ENCODE data around the gene SYPL1.

SYPL1 gene

DNA sequence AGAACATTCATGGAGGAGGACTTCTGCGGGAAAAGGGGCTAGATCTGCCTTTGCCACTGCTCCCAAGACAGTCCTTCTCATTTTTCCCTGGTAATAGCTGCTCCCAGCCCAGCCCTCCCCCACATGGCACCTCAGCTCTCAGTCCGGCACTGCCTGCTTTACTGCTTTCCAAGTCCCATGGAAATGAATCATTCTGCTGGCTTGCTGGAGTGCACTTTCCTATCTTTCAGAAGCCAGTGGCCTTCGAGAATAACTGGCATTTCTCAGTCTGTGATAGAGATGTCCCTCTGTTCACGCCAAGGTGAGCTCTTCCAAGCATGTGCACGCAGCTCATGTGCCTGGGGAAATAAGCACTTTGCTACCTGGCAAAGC, 61.4 kb downstream of the SYPL1 start:
- Histone ChIP-seq H3K4me1 (ENCODE audit: control insufficient read depth, insufficient read depth, low read length) (no peaks in the 10 kb centered on the region), H3K4me3 (ENCODE audit: low read length) (no peak overlapping the region), H3K27me3 (ENCODE audit: control insufficient read depth, insufficient read depth, low read length) (no peaks in the 10 kb centered on the region), H3K36me3 (ENCODE audit: control insufficient read depth, insufficient read depth, low read length) (no peaks in the 10 kb centered on the region), H3K9me3 (ENCODE audit: control insufficient read depth, low read length) (no peaks in the 10 kb centered on the region), H3K9ac (ENCODE audit: low read length) (no peak overlapping the region)

- Histone ChIP-seq H3K27me3 (ENCODE audit: control insufficient read depth, insufficient read depth, low read length) (no peaks in the 10 kb centered on the region), H3K4me1 (ENCODE audit: control insufficient read depth, insufficient read depth, low read length) (no peaks in the 10 kb centered on the region), H3K9ac (ENCODE audit: low read length) (no peak overlapping the region)
Measured at GRCh38 chr7:106050002-106050745, 61.9 kb downstream of the SYPL1 start.

DNA sequence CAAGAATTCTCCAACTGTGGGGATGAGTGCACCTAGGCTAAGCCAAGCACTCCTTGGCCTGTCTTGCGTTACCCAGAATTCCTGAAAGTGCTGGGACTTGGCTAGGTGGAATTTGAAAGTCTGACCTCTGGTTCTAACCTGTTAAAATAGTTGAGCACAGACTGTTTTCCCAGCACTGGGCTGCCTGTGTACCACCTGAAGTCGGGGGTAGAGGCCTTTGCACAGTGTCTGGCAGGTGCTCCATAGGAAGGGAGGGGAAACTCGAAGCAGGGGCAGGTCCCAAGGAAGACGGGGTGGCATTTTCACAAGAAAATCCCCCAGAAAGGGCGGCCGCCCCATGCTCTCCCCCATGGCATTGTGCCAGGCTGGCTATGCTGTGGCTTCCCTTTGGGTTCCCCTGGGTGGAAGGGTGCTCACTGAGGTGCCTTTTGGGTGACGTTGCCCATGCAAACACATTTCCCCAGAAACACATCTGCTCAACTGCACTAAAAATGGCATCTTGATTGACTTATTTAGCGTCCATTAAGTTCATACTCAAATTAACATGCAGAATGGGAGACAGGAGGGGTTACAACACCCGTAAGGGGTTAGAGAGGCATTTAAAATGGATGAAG, 62.9 kb downstream of the SYPL1 start:
- Histone ChIP-seq H3K27me3 (ENCODE audit: control insufficient read depth, insufficient read depth, low read length) (no peaks in the 10 kb centered on the region), H3K4me3 (ENCODE audit: low read length) (no peak overlapping the region), H3K9ac (ENCODE audit: low read length) (no peak overlapping the region), H3K4me1 (ENCODE audit: control insufficient read depth, insufficient read depth, low read length) (no peaks in the 10 kb centered on the region), H3K9me3 (ENCODE audit: control insufficient read depth, low read length) (no peaks in the 10 kb centered on the region), H3K36me3 (ENCODE audit: control insufficient read depth, insufficient read depth, low read length) (no peaks in the 10 kb centered on the region)

More at GRCh38 chr7:106050002-106050745, 61.9 kb downstream of the SYPL1 start:
- no peak overlapping the region for H3K4me3 ChIP-seq (ENCODE audit: low read length)
- no peaks in the 10 kb centered on the region for H3K9me3 ChIP-seq (ENCODE audit: control insufficient read depth, low read length)
- no peaks in the 10 kb centered on the region for H3K36me3 ChIP-seq (ENCODE audit: control insufficient read depth, insufficient read depth, low read length)

- H3K9me3 ChIP-seq (ENCODE audit: control insufficient read depth, low read length): no peaks in the 10 kb centered on the region
- no peak overlapping the region for H3K9ac ChIP-seq (ENCODE audit: low read length)
- H3K36me3 ChIP-seq (ENCODE audit: control insufficient read depth, insufficient read depth, low read length): no peaks in the 10 kb centered on the region
- H3K4me3 ChIP-seq (ENCODE audit: low read length): no peak overlapping the region
- H3K27me3 ChIP-seq (ENCODE audit: control insufficient read depth, insufficient read depth, low read length): no peaks in the 10 kb centered on the region
- no peaks in the 10 kb centered on the region for H3K4me1 ChIP-seq (ENCODE audit: control insufficient read depth, insufficient read depth, low read length)
Measured at GRCh38 chr7:106048706-106049020, 63.4 kb downstream of the SYPL1 start.

DNA sequence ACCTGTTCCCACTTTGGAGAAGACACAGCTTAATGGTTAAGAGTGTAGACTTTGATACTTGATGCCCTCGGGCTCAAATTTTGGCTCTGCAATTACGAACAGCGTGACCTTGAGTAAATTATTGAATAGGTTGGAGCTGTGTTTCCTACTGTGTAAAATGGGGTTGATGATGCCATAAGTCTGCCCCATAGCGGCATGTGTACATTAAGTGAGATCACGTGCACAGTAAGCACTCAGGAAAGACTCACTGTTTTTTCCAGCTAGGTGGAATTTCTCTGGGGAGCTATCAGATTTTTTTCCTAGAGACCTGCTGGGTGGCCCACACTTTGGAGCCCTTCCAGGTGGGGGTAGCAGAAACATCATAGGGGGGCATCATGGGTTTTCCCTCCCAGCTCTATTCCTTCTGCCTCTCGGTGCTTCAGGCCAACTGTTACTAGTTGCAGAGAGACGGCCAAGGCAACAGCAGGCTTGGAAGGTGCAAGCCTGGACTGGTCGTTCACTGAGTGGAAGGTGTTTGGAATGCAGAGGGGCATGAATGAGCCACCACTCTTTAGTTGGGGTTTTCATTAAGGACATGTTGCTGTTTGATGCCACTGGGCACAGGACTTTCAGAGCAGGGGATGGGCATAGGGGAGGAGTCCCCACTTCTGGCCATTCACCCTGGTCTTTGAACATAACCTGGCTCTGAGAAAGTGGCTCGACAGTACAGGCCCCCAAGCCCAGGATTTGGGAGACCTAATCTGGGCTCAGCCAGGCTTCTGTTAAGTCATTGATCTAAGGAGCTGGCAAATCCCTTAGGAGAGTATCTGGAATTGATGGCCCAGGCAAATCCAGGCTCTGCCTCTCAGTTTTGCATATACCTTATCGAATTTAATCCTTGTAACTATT, 64.0 kb downstream of the SYPL1 start:
- Histone ChIP-seq H3K4me3 (ENCODE audit: low read length) (no peak overlapping the region), H3K27me3 (ENCODE audit: control insufficient read depth, insufficient read depth, low read length) (no peaks in the 10 kb centered on the region), H3K9me3 (ENCODE audit: control insufficient read depth, low read length) (no peaks in the 10 kb centered on the region), H3K36me3 (ENCODE audit: control insufficient read depth, insufficient read depth, low read length) (no peaks in the 10 kb centered on the region), H3K4me1 (ENCODE audit: control insufficient read depth, insufficient read depth, low read length) (no peaks in the 10 kb centered on the region), H3K9ac (ENCODE audit: low read length) (no peak overlapping the region)

DNA sequence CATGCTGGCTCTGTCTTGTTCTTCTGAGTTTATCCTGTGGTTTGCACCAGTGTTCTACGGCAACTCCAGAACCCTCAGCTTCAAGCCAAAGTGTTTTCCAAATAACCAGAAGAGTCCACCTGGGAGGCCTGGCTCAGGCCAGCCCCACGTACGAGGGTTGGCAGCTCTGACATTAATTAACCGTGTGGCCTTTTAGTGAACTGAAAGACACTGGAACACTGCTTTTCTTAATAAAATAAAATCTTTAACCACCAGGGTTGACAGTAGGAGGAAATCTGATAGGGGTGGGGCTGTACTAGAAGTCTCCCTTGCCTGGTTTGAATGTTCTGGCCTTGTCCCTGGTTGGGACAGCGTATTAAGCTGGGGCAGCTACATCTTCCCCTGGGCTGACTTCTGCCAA, 64.9 kb downstream of the SYPL1 start:
- no peak overlapping the region for H3K9ac ChIP-seq (ENCODE audit: low read length)
- no peaks in the 10 kb centered on the region for H3K9me3 ChIP-seq (ENCODE audit: control insufficient read depth, low read length)
- H3K4me3 ChIP-seq (ENCODE audit: low read length): no peak overlapping the region
- H3K36me3 ChIP-seq (ENCODE audit: control insufficient read depth, insufficient read depth, low read length): no peaks in the 10 kb centered on the region
- H3K4me1 ChIP-seq (ENCODE audit: control insufficient read depth, insufficient read depth, low read length): peaks cover 9% of the 10 kb centered on the region
- peaks cover 3% of the 10 kb centered on the region for H3K27me3 ChIP-seq (ENCODE audit: control insufficient read depth, insufficient read depth, low read length)

- Histone ChIP-seq H3K4me1 (ENCODE audit: control insufficient read depth, insufficient read depth, low read length) (peaks cover 25% of the 10 kb centered on the region), H3K9ac (ENCODE audit: low read length) (no peak overlapping the region), H3K36me3 (ENCODE audit: control insufficient read depth, insufficient read depth, low read length) (no peaks in the 10 kb centered on the region), H3K9me3 (ENCODE audit: control insufficient read depth, low read length) (no peaks in the 10 kb centered on the region), H3K4me3 (ENCODE audit: low read length) (no peak overlapping the region), H3K27me3 (ENCODE audit: control insufficient read depth, insufficient read depth, low read length) (peaks cover 3% of the 10 kb centered on the region)
Measured at GRCh38 chr7:106045586-106045985, 66.5 kb downstream of the SYPL1 start.

GRCh38 chr7:106045139-106045538, 67.0 kb downstream of the SYPL1 start:
- H3K4me3 ChIP-seq (ENCODE audit: low read length): no peak overlapping the region
- no peaks in the 10 kb centered on the region for H3K9me3 ChIP-seq (ENCODE audit: control insufficient read depth, low read length)
- no peak overlapping the region for H3K9ac ChIP-seq (ENCODE audit: low read length)
- peaks cover 29% of the 10 kb centered on the region for H3K4me1 ChIP-seq (ENCODE audit: control insufficient read depth, insufficient read depth, low read length)
- H3K27me3 ChIP-seq (ENCODE audit: control insufficient read depth, insufficient read depth, low read length): peaks cover 3% of the 10 kb centered on the region
- no peaks in the 10 kb centered on the region for H3K36me3 ChIP-seq (ENCODE audit: control insufficient read depth, insufficient read depth, low read length)

- H3K9ac ChIP-seq (ENCODE audit: low read length): no peak overlapping the region
- no peak overlapping the region for H3K4me3 ChIP-seq (ENCODE audit: low read length)
- H3K9me3 ChIP-seq (ENCODE audit: control insufficient read depth, low read length): no peaks in the 10 kb centered on the region
- H3K27me3 ChIP-seq (ENCODE audit: control insufficient read depth, insufficient read depth, low read length): peaks cover 3% of the 10 kb centered on the region
- no peaks in the 10 kb centered on the region for H3K36me3 ChIP-seq (ENCODE audit: control insufficient read depth, insufficient read depth, low read length)
- H3K4me1 ChIP-seq (ENCODE audit: control insufficient read depth, insufficient read depth, low read length): peaks cover 34% of the 10 kb centered on the region
Measured at GRCh38 chr7:106042196-106042611, 69.9 kb downstream of the SYPL1 start.

DNA sequence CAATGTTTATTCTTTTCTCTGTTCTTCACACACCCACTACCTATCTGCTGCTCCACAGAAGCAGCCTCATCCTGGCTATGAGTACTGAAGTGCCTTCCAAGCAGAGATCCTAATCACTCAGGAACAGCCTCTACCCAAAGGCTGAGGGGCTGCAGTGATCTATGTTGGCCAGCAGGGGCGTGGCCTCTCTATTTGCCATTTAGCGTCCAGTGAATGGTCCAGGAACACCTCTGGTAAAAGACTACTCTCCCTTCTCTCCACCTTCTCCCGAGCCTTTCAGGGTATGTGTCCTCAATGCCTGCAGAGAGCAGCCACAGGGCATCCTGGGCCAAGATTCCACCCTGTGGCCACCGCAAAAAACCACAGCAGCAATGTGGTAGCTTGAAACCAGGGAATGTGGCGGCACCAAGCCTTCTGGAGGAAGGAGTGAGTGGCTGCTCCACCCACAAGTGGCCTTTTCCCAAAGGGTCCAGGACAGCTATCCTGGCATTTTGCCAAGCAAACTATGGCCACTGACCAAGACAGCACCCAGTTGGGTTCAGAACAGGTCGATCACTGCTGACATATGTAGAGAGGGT, 70.9 kb downstream of the SYPL1 start:
- peaks cover 3% of the 10 kb centered on the region for H3K27me3 ChIP-seq (ENCODE audit: control insufficient read depth, insufficient read depth, low read length)
- H3K4me3 ChIP-seq (ENCODE audit: low read length): no peak overlapping the region
- H3K9me3 ChIP-seq (ENCODE audit: control insufficient read depth, low read length): no peaks in the 10 kb centered on the region
- H3K9ac ChIP-seq (ENCODE audit: low read length): no peak overlapping the region
- H3K4me1 ChIP-seq (ENCODE audit: control insufficient read depth, insufficient read depth, low read length): peaks cover 38% of the 10 kb centered on the region
- H3K36me3 ChIP-seq (ENCODE audit: control insufficient read depth, insufficient read depth, low read length): no peaks in the 10 kb centered on the region
